DMS 273 treated with DMSO at 0.1 percent for 48 hours (cell line): ENCODE data around the gene USP25.
A peak's percentile ranks its signal among the peaks of the same experiment; 100 is the strongest.
"Not testable (repeated sequence)": the region's sequence is repeated elsewhere in the genome, so short reads cannot be mapped to it uniquely, and the experiment has no call there.

Experiments used
- DNase-seq: peaks from one replicate; lab custom pipeline; 2025; lab: John Stamatoyannopoulos, UW

Gene USP25

DNA sequence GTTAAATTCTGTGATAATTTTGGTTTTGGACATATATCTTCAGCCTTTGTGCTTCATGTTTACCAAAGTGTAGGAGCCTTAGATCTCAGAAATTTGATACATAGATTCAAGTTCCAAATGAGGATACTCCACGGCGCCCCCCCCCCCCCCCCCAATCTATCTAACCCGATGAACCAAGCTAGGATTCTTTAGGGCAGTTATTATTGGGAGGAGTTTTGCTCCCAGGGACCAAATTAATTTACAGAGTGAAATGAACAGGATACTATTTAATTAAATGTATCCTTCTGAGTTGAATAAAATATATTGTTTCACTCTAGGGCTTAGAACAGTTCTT lies 3.2 kb downstream of the USP25 start:
- no peak for DNase-seq

DNA sequence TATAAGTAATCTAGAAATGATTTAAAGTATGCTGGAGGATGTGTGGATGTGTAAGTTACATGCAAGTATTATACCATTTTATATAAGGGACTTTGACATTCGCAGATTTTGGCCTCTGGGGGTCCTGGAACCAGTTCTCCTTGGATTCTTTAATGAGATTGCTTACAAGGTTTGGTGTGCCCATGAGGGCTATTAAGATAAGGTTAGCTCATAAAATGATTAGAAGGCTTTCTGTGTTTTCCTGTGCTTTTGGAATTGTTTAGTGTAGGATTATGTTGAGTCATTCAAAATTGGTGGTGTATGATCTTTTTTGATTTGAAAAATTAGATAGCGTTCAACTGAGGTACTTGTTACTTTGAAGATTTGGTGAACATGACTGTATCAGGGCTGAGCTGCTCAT lies 5.6 kb downstream of the USP25 start:
- no peak for DNase-seq

DNA sequence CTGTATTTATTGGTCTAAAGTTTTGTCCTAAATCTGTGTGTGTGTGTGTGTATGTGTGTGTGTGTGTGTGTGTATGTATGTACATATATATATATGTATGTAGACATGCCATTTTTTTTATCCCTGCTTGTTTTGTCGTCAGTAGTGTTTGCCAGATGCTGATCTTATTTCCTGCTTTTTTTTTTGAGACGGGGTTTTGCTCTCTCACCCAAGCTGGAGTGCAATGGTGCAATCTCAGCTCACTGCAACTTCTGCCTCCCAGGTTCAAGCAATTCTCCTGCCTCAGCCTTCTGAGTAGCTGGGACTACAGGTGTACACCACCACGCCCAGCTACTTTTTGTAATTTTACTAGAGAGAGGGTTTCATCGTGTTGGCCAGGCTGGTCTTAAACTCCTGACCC lies 6.1 kb downstream of the USP25 start:
- not testable (repeated sequence) for DNase-seq

DNA sequence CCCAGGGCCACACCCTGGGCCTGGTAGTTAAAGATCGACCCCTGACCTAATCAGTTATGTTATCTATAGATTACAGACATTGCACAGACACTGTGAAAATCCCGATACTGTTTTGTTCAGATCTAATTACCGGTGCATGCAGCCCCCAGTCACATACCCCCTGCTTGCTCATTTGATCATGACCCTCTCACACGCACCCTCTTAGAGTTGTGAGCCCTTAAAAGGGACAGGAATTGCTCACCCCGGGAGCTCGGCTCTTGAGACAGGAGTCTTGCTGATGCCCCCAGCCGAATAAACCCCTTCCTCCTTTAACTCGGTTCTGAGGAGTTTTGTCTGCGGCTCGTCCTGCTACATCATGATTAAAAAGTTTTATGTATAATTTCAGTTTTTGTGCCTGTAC lies 9.0 kb downstream of the USP25 start:
- DNase-seq = not testable (repeated sequence)

DNA sequence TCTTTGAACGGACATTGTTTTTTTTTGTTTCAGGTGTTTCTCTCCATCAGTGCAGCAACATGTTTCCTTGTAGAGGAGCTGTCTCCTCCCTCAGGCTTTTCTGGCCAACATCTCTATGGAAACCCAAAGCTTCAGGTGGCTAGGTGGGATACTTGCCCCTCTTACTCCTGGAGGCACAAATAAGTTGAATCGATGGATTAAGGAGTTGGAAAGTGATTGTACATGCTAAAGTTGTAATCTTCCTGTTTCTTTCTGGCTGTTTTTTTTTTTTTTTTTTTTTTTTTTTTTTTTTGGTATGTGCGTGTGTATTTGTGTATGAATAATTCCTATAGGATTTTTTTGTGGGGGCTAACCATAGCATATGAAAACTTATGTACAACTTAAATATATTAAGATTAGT lies 10.6 kb downstream of the USP25 start:
- no peak for DNase-seq

DNA sequence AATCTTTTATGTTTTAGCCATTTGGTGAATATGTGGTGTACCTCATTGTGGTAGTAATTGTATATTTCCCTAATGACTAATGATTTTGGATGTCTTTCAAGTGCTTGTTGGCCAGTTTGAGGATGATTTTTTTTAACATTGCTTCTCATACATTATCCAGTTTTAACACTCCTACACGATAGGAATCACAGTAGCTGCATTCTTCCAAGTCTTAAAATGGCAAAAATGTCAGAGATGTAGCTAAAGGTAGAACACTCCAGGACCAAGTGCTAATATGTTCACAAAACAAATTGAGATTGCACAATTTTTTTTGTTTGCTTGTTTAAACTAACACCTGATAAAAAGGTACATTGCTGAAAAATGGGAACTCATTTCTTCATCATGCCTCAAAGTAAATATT lies 11.7 kb downstream of the USP25 start:
- DNase-seq = no peak

DNA sequence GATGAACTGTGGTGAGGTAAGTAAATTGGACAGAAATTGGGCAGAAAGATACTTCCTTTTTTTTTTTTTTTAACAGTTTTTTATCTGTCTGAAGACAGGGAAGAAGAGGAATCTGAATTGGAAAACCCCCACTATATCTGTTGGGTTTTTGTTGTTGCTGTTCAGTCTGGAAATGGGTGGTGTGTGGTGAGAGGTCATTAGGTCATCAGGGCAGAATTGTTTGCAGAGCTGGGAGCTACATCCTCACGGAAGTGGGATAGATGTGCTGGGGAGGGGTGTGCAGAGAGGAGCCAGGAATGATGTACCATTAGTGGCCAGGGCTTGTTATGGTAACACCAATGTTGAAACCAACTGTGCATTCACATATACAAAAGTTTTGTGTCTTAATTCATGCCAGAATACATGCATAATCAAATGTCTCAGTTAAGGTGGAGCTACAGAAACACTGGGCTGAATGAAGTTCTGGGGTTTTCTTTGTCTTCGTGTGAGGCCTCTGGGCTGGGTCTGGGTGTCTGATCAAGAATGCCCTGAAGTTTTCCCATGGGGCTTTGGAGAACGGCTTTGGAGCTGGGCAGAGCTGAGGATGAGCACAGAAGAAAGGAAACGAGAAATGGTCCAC lies 12.4 kb downstream of the USP25 start:
- no peak for DNase-seq

DNA sequence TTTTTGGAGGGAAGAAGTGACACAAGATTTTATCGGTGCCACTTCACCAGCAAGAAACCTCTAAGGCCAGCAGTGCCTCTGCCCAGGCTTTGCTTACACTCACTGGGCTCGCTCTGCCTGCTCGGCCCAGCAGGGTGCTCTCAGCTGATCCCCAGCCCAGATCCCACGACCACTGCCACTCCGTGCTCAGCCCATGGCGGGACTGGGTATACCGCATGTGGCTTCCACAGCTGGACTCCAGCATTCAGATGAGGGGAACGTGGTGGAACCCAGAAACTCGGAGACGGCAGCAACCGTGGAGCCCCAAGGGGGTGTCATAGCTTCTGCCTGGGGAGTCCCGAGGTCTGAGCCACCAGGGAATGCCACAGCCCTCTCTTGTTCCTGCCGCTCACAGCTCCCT lies 12.9 kb downstream of the USP25 start:
- DNase-seq = no peak

DNA sequence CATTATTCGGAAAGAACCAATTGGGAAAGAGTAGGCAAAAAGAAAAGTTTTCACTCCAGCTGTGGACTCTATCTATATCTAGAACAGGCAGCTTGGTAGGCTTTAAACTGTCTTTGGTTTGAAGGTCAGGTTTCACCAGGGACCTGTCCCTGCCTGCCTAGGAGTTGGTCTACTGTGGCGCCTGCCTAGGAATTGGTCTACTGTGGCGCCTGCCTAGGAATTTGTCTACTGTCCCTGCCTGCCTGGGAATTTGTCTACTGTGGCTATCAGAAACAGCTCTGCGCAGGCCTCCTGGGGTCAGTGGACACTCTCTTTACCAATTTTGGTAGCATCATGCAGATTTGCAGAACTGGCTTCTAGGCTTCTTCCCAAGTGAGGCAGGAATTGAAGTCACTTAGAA lies 13.8 kb downstream of the USP25 start:
- no peak for DNase-seq

DNA sequence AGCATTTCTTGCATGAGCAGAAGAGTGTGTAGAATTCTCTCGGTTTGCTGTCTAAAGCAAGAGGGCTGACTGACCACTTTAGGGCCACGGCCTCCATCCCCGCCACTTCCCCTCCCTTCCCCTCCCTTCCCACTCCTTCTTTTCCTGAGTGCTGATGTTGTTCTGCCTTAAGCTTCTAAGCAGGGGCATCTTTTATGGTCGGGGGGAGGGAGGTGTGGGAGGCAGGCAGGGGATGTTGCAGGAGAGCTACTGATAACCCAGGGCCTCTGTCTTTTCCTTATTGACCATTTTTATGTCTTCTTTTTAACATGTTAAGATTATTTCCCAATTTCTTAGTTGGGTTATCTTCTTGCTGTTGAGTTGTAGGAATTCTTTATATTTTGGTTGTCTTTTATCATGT lies 15.1 kb downstream of the USP25 start:
- no peak for DNase-seq

DNA sequence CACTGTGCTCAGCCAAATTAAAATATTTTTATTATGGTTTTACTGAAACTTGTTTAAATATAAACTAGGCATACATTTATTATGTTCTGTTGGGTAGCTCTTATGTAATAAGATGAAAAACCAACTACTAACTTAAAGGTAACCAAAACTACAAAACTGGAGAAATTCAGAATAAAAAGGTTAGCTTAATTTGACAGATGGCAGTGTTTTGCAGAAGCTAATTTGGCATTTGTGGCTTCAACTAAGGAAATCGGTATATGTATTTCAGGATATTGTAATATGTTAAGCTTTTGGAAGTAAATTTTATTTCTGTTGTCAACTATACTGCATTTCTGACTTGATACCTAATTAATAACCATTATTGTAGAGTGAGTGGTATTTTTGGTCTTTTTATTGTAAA lies 18.8 kb downstream of the USP25 start:
- peak; percentile 11 for DNase-seq

DNA sequence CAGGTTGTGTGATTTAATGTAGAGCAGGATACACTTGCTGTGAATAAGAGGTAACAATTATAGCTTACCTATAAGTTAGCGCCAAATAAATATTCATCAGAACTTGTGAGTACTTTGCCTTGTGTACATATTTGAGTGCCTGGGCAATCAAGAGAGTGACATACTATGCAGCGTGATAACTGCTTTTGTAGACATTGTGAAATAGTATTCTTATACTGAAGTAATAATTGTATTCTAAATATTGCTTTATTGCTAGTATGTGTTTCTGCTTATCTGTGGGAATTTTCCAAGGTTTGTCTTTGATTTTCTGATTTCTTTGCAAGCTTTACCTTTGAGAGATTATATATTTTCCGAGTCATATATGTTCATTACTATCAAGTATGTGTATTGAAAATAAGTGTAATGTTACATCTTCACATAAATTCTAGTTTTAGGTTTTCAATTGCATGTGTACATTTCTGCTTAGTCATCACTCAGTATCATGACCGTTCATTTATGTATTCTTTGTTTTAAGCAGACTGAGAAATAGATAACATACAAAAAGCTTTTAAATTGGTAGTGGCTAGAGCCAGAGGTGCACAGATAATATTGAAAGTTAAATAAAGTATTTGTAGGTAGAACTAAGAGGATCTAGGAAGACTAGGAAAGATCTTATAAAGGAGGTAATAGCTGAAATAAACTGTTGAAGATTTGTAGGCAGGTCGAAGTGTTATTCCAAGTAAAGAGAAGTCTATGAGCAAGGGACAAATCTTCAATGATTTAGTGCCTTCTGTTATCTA lies 19.5 kb downstream of the USP25 start:
- DNase-seq = no peak

DNA sequence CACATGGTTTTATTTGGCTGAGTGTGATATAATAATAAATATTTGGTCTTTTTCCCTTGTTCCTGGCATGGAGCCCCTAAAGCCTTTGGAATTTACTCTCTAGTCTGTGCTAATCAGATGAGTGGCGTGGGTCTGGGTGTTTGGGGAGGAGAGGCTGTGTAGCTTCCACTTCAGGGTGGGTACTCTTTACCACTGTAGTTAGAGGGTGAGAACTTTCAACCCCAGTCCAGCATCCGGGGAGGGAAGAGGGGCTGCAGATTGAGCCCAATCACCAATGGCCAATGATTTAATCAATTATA lies 20.0 kb downstream of the USP25 start:
- DNase-seq = no peak

DNA sequence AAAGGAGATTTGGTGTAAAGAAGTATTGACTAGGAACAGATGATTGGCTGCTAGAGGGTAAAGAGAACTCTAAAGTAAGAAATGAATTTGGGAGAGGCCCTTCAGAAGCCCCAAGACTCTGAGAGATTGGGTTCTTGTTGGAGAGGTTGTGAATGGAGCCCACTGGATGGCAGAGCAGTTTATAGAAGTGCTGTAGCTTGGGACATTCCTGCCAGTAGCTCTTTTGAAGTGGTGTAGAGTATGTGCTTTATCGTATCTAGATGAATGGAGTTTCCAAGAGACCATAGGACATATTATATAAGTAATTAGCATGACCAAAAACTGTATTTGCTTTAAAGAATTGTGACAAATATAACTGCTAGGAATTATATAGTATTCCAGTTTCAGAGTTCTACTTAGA lies 21.3 kb downstream of the USP25 start:
- no peak for DNase-seq

DNA sequence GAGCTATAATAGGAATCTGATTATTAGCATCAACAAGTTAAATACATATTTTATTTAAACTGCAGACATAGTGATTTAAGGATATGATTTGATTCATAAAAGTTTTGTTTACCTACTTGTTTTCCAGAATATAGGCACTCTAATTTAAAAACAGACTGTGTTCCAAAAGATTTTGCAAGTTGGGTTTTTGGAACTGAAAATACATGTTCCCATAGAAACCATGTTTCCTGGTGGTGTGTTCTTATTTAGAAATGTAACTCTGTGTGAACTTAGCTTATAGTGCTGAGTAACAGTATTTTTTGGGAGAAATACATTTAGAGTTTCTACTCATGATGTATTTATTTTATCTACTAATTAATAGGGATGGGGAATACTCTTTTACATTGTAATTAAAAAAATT lies 21.8 kb downstream of the USP25 start:
- DNase-seq = no peak

DNA sequence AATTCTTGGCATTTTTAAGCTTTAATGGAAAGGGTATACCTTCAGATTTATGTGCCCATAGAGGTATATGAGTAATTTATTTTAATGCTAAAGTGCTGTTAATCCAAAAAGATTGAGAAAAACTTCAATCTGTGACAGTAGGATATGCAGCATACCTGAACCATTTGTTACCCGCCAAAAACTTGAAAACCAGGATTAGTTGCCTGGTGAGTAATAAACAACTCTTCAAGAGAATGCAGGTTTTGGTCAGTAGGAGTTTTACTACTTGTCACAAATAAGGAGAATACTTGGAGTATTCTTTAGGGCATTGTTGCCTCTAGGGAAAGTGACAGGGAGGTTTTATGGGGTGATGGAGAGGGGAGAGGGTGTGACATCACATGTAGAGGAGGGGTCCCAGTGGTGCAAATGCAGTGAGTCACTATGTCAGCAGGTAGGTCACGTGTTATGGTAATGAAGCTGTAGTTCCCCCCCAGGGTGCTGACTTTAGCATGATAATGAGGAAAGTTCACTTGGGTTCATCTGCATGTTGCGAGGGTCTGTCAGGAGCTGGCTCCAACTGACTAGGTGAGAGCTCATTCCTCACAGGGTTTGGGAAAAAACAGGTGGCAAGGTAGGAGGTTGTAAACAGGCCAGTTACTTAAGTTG lies 23.1 kb downstream of the USP25 start:
- no peak for DNase-seq

DNA sequence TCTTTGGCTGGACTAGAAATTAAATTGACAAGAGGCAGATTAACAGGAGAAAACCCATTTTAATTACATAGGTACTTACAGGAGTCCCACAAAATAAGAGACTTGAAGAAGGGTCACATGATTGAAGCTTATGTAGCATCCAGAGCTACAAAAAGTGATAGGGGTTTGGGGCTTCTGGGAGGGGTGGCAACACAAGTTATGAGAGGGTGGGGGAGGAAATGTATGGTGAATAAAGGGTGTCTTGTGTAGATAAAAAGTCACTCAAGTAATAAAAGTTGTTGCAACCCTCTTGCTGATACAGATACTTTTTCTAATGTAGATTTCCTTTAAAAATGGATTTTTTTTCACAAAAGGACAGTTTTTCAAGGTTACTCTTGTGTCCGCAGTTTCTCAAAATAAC lies 24.0 kb downstream of the USP25 start:
- no peak for DNase-seq

DNA sequence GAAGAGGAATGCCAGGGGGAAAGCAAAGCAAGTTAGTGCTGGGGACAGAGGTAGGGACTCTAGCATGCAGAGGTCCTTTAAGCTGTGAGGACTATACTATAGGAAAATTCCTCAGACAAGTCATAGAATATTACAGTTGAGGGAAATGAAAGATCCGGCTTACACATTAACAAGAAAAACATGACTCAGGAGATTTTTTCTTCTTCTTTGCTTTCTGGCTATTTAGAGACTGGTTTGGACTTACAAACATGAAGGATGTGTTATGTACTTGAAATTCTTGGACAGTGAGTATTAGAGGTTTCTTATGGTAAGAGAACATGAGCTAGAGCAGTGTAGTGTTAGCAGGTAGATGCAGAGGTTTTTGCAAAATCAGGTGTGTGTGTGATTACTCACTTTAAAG lies 24.9 kb downstream of the USP25 start:
- no peak for DNase-seq

DNA sequence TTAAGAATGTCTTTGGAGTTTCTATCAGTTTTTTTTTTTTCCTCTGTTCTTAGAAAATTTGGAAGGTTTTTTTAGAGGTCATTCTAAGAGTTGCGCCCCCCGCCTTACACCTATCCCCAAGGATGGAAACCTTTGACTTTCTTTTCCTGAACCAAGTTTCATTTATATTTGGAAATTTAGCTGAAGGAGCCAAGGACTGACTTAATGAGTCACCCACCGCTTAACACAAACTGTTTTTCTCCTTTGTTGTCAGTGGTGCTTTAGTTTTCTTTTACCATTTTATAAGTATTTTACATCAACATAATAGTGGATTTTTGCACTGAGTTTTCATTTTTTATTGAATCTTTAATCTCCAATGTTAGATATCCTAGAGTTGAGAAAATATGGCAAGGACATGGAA lies 25.3 kb downstream of the USP25 start:
- DNase-seq = no peak

DNA sequence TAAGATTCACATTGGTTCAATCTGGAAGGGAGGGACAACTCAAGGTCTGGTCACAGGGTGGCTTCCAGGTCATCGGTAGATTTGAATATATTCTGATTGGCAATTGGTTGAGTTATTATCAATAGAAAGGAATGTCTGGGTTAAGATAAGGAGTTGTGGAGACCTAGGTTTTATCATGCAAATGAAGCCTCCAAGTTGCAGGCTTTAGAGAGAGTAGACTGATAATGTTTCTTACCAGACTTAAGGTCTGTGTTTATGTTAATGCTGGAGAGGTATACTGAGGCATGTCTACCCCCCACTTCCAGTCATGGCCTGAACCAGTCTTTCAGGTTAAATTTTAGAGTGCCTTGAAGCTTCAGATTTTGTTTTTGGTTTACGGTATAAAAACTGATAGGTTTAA lies 29.7 kb downstream of the USP25 start:
- DNase-seq = no peak

DNA sequence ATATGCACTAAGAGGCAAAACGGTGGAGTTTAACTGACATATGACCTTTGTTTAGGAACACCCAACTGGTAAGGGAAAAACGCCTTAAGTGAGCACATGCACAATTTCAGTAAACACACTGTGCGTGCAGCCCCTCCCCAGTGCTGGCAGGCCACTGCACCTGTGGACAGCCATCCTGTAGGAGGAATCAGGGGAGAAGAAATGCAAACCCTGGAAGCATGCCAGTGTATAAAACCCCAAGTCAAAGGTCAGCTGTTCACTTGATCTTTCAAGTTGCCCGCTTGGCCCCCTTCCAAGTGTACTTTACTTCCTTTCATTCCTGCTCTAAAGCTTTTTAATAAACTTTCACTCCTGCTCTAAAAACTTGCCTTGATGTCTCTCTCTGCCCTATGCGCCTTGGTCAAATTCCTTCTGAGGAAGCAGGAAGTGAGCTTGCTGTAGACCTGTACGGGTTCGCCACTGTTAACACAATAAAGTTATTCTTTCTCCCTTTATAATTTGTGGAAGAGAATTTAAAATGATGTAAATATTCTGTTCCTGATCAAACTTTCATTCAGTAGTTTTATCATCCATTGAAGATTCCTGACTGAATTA lies 31.8 kb downstream of the USP25 start:
- DNase-seq = no peak

DNA sequence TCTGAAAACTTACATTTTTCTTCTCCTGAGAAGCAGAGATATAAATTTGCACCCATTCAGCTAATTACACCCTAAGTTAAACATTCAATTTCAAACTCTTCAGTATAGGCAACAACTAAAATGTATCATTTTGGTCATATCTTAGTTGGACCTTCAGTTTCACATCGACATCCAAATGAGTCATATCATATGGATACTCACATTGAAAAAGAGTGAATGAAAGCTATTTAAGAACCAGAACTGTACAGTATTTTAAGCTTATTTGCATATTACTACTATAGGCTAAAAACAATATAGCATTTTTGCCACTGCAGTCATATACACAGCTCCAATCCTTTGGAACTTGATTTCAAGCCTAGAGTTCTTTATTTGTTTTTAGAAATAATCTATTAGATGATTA lies 33.6 kb downstream of the USP25 start:
- no peak for DNase-seq

DNA sequence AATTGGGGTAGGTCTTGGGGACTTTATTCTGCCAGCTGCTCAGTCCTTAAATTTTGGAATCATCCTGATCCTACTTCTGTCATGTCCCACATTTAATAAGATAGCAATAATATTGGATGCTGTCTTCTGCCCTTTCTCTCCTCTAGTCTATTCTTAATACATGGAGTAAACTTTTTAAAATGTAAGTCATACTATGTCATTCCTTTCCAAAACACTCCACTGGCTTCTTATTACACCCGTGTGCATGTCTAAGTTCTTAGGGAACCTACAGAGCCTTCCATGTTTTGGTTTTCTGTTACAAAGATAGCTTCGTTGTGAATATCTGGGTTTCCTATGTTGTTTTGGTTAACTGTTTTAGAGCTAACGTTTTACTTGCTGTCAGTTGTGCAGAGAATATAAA lies 35.1 kb downstream of the USP25 start:
- no peak for DNase-seq
